Mammary epithelial cell (primary cell): ENCODE results near the gene SLIT3.

Experiments
- EZH2 ChIP-seq: IDR thresholded peaks from 2 replicates; pipeline ENCODE4 v1.6.1; 2012; ENCODE audit warnings: low read length, inconsistent platforms, borderline replicate concordance
- TF ChIP-seq, protein P1 (sequence below), 2 donors: IDR thresholded peaks in 1 of 2; conservative IDR thresholded peaks in 1 of 2; 2 replicates each; pipeline ENCODE4 v1.5.1; 2011 to 2012; ENCODE audit warnings: inconsistent platforms in 2 of 2, low read length in 2 of 2, mild to moderate bottlenecking in 2 of 2, control low read depth in 1 of 2, low read depth in 1 of 2; ENCODE audit not compliant: insufficient read depth in 1 of 2; ENCODE audit errors: extremely low read depth in 1 of 2

DNA sequence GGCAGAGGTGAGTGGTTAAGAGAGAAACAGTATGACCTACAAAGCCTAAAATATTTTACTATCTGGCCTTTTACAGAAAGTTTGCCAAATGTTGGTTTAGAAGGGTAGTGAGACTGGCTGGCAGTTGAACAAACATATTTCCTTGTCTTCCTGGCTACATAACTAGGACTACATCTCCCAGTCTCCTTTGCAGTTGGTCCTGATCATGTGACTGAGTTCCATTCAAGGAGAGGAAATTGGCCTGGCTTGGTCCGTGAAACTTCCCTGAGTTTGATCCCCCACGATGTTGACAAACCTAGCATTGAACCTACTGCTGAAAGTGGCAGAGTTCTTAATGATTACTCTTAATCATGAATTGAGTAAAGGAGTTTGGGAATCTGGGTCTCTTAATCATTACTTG lies 280.8 kb downstream of the SLIT3 start:
- TF ChIP-seq, protein P1, sequence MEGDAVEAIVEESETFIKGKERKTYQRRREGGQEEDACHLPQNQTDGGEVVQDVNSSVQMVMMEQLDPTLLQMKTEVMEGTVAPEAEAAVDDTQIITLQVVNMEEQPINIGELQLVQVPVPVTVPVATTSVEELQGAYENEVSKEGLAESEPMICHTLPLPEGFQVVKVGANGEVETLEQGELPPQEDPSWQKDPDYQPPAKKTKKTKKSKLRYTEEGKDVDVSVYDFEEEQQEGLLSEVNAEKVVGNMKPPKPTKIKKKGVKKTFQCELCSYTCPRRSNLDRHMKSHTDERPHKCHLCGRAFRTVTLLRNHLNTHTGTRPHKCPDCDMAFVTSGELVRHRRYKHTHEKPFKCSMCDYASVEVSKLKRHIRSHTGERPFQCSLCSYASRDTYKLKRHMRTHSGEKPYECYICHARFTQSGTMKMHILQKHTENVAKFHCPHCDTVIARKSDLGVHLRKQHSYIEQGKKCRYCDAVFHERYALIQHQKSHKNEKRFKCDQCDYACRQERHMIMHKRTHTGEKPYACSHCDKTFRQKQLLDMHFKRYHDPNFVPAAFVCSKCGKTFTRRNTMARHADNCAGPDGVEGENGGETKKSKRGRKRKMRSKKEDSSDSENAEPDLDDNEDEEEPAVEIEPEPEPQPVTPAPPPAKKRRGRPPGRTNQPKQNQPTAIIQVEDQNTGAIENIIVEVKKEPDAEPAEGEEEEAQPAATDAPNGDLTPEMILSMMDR (conservative IDR thresholded peaks at IDR 0.05 in 1 of 2, IDR thresholded peaks at IDR 0.05 in 1 of 2; ENCODE audit: extremely low read depth in 1 of 2, insufficient read depth in 1 of 2, low read depth in 1 of 2, low read length in 2 of 2), result no peak
- no peak for TF ChIP-seq EZH2
